Dedifferentiated amniotic fluid mesenchymal stem cell (primary cell): ENCODE results near the gene FOXRED1.
"Not testable (repeated sequence)": the region's sequence is repeated elsewhere in the genome, so short reads cannot be mapped to it uniquely, and the experiment has no call there.

Experiments used
- DNase-seq: peaks from one replicate; pipeline ENCODE4 v3.0.0-alpha.2; 2016; ENCODE audit errors: extremely low spot score

Gene FOXRED1

DNA sequence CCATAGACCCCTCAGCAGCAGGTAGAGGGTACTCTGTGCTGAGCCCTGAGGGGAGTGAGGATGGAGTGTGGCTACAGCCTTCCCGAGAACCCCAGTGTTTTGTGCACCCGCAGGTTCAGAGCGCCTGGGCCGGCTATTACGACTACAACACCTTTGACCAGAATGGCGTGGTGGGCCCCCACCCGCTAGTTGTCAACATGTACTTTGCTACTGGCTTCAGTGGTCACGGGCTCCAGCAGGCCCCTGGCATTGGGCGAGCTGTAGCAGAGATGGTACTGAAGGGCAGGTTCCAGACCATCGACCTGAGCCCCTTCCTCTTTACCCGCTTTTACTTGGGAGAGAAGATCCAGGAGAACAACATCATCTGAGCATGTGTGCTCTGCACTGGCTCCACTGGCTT, 8.4 kb downstream of the FOXRED1 start:
- DNase-seq = no peak

GRCh38 chr11:126277780-126278179, 8.8 kb downstream of the FOXRED1 start:
- no peak for DNase-seq

DNA sequence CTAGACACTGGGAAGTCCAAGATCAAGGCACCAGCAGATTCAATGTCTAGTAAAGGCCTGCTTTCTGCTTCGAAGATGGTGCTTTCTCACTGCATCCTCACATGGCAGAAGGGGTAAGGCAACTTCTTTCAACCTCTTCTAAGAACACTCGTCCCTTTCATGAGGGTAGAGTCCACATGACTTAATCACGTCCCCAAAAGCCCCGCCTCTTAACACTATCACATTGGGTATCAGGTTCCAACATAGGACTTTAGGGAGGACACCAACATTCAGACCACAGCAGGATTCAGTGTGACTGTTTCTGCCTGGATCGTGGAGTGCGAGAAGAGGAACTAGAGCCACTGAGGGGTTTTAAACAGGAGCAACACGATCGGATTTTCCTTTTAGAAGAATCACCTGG, 10.2 kb downstream of the FOXRED1 start:
- DNase-seq = no peak

DNA sequence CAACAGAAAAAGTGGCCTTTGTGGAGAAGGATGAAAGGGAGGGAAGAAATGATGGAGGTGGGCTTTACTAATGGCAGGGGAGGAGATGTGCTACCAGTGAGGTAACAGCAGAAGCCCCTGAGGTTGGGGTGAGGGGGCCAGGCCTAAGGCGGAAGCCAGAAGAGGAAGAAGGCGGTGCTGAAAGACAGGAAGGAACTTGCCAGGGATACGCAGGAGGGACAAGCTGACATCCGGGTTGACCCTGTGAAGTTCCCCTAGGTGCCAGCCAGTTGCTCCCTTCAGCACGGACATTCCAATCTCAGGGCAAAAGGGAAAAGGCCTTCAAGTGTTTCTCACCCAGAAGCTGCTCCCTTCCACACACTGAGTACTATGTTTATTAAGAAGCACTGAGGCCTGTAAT, 11.6 kb downstream of the FOXRED1 start:
- no peak for DNase-seq

DNA sequence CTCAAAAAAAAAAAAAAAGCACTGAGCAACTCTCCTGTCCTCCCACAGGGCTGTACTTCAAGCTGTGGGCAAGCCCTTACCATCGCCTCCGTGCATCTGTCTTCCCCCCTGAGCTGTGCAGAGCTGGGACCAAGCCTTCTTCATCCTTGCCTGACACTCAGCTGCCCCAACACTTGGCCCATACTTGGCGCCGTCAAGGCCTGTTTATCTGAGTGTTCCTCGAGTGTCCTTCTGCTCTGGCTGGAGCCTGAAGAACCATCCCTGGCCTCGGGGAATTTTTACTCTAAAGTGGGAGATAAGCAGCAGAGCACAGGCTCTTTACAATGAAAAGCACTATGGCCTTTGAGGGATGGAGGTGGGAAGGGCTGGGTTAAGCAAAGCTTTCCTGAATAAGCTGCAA, 12.3 kb downstream of the FOXRED1 start:
- no peak for DNase-seq

DNA sequence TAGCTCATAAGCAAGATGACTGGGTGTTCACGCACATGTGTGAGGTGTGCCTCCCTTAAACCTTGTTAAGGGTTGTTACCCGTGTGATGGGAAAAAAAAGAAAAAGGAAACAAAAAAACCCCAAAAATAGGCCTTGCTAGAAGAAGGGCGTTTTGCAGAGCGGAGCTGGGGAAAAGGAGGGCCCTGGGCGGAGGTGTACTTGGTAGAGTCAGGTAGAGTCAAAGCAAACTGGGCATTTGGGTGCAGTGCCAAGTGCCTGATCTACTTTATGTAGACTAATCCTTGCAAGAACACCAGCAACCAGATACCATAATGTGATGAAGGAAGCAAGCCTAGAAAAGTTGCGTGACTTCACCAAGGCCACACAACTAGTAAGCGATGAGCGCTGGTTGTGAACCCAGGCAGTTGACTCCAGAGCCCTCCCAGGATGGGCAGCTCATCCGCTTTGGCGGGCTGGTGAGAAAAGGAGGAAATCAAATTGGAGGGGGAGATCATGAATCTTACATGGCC, 12.8 kb downstream of the FOXRED1 start:
- no peak for DNase-seq

DNA sequence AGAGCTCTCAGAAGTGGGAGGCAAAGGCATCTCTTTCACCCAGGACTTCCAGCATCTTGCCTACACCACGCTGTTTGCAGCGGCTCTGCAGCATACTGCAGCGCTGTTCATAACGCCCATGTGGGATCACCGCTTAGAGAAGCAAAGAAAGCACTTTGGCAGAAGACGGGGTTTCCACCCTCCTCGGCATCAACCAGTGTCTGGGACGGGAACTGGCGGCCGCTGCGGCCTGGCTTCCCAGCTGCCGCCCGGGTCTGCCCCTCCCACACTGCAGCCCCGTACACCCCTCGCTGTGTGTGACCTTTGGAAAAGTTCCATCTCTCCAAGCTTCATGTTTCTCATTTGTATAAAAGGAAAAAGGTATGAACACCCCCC, 13.4 kb downstream of the FOXRED1 start:
- no peak for DNase-seq

GRCh38 chr11:126282736-126283591, 14.0 kb downstream of the FOXRED1 start, which contains the start of gene TIRAP:
Gene TIRAP, plus strand, starts transcription at chr11:126283093. Its CDS starts 7,802 bp downstream, at chr11:126290895.
- DNase-seq = peak; percentile 25

DNA sequence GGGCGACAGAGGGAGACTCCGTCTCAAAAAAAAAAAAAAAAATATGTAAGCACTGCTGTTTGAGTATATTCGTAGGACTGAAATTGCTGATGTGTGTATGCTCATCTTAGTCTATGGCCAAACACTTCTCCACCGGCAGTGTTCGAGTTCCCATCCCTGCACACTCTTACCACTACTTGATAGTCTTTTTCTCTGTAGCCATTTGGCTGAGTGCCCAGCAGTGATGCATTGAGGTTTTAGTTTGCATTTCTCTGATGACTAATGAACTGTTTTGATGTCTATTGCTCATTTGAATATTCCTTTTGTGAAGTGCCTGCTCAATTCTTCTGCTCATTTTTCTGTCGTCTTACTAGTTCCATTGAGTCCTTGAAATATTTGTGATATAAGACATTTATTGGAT, 15.9 kb downstream of the FOXRED1 start:
- DNase-seq = peak; percentile 84

GRCh38 chr11:126288237-126288636, 19.3 kb downstream of the FOXRED1 start:
- DNase-seq = no peak

DNA sequence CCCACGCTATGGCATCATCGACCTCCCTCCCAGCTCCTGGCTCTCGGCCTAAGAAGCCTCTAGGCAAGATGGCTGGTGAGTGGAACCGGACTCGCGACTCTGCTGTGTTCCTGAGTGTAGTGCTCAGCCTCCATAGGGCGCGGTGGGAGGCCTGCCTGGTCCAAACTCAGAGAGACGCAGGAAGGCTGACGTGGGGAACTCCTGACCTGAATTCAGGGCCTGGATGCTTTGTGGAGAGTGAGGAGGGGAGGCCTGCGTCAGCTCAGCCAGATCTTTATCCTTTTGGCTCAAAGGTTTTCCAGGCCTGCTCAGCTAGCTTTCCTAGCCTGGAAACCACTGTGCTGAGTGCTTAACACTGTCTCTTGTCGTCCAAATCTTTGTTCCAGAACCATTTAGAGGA, 21.9 kb downstream of the FOXRED1 start:
- DNase-seq = no peak

DNA sequence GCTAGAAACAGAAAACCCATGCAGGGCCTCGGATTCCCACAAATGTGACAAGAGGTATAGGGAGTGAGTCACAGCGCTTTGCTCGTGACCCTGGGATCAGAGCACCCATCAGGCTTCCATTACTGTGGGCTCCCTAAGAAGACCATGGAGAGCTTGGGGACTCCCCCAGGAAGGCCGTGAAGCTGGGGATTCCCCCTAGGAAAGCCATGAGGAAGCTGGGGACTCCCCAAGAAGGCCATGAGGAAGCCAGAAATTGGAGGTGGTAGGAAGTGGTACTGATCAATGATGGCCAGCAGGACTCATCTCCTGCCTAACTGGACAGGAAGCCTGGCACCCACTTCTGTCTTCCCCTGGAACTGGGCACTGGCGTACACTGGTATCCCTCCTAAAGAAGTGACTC, 24.8 kb downstream of the FOXRED1 start:
- DNase-seq = no peak

- no peak for DNase-seq
Observed at GRCh38 chr11:126297004-126297403, 28.1 kb downstream of the FOXRED1 start.

- DNase-seq = peak; percentile 84
Observed at GRCh38 chr11:126303623-126304456, 34.9 kb downstream of the FOXRED1 start, which contains the start of gene DCPS. Gene DCPS, plus strand, starts transcription at chr11:126304060. Its CDS starts 21 bp downstream, at chr11:126304081.

- DNase-seq = no peak
Observed at GRCh38 chr11:126304457-126305075, 35.6 kb downstream of the FOXRED1 start.

DNA sequence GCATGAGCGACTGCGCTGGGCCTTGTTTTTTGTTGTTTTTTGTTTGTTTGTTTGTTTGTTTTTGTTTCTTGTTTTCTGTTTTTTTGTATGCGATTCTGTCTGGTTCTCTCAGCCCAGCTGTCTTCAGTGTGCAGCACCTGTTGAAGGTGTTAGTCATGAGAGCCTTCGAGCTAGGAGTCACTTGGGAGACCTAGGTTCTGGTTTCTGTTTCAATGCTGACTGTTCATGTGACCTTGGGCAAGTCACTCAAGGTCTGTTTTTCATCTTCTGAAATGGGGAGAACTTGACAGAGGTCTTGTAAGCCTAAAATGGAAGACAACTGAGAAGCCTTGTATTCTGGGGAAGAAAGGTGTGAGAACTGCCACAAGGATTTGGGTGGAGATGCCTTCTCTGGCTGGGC, 36.7 kb downstream of the FOXRED1 start:
- no peak for DNase-seq

GRCh38 chr11:126307706-126308105, 38.8 kb downstream of the FOXRED1 start:
- DNase-seq = peak; percentile 55

DNA sequence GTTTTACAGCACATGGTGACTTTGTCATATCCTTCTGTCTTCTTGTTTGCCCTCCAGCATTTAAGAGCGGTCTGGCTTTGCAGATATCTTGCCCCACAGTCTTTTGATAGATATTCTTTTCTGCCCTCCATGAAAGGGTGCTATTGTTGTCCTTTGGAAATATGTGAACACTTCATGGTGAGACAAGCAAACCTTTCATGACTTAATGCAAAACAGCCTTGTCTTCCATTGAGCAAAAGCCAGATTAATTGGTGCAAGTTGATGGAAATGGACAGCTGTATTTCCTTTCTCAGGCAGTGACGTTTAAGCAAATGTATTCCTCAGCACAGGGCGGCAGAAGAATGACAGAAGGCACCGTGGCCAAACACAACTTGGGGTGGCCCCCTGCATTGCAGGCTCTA, 39.3 kb downstream of the FOXRED1 start:
- no peak for DNase-seq

DNA sequence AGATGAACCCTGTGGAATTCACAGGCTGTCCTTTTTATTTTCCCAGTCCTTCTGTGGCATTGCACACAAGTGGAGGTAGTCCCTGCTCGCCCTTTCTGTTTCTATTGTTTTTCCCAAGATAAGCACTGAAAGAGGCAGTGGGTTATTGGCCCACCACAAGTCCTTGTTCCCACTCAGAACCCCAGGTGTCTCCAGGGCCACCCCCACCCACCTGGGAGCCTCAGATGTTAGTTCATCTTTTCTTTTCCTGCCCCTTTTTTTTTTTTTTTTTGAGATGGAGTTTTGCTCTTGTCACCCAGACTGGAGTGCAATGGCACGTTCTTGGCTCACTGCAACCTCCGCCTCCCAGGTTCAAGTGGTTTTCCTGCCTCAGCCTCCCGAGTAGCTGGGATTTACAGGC, 39.8 kb downstream of the FOXRED1 start:
- not testable (repeated sequence) for DNase-seq

GRCh38 chr11:126310200-126310991, 41.4 kb downstream of the FOXRED1 start:
- peak; percentile 57 for DNase-seq

DNA sequence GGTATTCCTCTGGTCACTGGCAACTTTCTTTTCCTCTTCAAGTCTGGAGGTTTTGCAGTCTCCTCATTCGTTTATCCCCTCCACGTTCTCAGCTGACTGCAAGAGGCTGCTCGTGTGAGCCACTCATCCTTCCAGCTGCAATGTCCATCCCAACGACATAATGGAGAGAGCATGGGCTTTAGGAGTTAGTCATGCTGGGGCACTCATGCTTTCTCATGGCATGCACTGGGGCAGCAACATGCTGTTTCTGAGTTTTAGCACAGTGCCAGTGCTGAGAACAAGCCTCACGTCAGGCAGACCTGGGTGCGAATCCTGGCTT, 42.0 kb downstream of the FOXRED1 start:
- no peak for DNase-seq
